Dermis microvascular lymphatic vessel endothelial cell (primary cell): ENCODE measurements around the gene DLL3. TPM values are rescaled to one million over a fixed set of nuclear protein-coding genes. Genes with fewer than 3 reads are reported as not detected.
A peak's percentile ranks its signal among the peaks of the same experiment; 100 is the strongest.

Experiments
- DNase-seq, 2 donors: peaks; one replicate each; pipeline versions ENCODE4 v3.0.0 to v3.0.0-alpha.2; 2010; ENCODE audit warnings: low read depth in 2 of 2
- total RNA-seq: library from RNA; depleted of rRNA; stranded (reverse); fragments of >200 nt; gene quantifications from 2 replicates; pipeline ENCODE4 v1.2.1, GENCODE V29; 2014

Gene DLL3
- total RNA-seq, 1 donor from 2014 or later = 0.39 TPM

DNA sequence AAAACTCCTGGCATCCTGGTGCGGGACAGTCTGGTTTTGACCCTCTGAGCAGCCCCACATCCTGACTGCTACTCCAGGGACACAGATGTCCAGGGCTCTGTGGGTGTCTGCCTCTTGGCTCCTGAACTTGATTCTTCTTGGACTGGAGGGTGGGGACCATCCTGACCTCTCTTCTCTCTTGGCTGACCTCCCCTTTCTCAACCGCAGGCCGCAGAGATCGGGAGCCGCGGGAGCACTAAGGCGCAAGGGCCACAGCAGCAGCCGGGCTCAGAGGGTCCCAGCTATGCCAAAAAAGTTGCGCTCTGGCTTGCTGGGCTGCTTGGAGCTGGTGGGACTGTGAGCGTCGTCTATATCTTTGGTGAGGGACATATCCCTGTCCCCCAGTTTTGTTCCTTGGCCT lies 17.1 kb upstream of the DLL3 start:
- DNase-seq = no peak

DNA sequence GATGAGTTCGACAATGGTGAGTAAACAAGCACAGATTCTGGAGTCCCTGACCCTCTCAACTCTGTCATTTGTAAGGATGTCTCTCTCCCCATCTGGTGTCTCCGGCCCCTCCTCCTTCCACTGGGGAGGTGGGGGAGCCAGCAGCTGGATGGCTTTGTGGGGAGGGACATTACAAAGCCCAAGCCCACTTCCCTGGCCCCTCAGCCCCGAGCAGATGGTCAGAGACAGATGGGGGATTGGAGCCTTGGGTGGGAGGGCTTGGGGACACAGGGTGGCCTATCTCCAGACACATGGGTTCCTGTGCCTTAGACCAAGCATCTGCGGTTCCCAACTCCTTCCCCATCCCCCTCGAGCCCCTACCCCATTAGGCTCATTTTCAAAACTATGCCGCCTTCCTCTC lies 15.6 kb upstream of the DLL3 start:
- no peak for DNase-seq

DNA sequence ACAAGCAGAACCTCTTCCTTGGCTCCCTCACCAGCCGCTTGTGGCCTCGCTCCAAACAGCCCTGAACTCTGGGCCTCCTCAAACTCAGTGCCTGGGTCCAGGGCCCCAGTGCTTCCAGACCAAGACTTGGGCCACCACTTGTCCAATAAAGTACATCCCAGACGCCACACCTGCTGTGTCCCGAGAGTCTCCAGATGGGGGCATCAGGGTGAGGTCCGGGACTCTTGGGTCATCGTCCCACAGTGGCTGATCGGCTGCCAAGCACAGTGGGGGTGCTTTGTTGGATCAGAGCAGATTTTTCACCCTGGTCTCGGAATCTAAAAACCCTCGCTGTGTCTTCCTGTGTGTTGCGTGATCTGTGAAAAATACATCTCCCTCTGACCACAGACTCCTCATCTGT lies 9.0 kb upstream of the DLL3 start:
- no peak for DNase-seq

DNA sequence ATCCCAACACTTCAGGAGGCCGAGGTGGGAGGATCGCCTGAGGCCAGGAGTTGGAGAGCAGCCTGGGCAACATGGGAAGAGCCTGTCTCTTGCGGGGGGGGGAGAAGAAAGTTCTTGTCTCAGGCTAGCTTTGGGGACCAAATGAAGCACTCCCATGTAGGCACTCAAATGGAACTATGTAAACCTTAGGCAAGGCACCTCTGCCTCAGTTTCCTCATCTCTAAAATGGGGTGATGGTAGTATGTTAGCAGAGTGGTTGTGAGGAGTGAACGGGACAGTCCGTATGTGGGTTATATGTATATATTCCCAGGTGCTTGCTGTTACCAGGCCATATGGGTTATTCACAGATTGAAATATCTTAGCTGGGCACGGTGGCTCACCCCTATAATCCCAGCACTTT lies 6.5 kb upstream of the DLL3 start:
- no peak for DNase-seq

DNA sequence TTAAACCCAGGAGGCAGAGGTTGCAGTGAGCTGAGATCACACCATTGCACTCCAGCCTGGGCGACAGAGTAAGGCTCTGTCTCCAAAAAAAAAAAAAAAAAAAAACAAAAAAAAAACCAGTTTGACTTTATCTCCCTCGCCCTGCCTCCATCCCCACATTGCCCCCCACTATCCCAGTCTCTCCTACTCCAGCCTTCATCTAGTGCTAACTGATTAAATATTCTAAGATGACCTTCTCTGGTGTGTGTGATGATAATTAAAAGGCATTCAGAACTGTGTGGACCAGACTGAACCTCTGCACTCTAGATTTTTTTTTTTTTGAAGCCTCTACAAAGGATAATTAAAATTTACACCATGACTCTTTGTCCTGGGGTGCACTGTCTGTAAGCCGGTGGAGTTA lies 6.0 kb upstream of the DLL3 start:
- no peak for DNase-seq

DNA sequence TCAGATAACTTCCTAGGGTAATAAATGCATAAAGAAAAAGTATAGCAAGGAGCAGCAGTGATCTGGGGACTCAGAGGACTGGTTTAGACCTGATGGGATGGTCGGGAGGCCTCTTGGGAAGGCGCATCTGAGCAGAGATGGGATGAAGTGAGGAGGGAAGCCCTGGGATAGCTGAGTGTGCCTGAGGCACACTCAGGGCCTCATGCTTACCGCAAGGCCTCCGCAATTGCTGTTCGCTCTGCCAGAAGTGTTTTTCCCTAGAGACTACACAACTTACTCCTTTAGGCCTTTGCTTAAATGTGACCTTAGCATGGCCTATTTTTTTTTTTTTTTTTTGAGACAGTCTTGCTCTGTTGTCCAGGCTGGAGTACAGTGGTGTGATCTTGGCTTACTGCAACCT lies 4.1 kb upstream of the DLL3 start:
- DNase-seq = no peak

DNA sequence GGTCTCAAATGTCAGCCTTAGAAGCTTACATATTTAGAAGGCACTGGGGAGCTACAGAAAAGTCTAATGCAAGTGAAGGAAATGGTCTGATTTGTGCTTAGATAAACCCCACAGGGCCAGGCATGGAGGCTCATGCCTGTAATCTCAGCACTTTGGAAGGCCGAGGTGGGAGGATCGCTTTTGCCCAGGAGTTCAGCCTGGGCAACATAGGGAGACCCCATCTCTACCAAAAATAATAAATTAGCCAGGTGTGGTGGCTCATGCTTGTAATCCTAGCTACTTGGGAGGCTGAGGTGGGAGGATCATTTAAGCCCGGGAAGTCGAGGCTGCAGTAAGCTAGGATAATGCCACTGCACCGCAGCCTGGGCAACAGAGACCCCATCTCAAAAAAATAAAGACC lies 2.7 kb upstream of the DLL3 start:
- DNase-seq = no peak

DNA sequence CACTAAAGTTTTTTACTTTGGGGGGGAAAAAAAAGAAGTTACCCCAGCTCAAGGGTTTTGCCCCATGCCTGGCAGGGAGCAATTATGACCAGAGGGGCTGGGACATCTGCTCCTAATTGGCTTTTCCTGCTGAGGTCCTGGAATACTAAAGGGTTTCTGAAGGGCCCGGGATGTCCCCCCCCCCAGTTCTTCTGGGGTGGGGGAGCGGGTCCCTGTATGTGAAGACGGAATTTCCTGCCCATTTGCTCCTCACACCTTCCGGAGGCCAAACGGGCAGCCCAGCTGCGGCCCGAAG lies 1.1 kb upstream of the DLL3 start:
- no peak for DNase-seq

DNA sequence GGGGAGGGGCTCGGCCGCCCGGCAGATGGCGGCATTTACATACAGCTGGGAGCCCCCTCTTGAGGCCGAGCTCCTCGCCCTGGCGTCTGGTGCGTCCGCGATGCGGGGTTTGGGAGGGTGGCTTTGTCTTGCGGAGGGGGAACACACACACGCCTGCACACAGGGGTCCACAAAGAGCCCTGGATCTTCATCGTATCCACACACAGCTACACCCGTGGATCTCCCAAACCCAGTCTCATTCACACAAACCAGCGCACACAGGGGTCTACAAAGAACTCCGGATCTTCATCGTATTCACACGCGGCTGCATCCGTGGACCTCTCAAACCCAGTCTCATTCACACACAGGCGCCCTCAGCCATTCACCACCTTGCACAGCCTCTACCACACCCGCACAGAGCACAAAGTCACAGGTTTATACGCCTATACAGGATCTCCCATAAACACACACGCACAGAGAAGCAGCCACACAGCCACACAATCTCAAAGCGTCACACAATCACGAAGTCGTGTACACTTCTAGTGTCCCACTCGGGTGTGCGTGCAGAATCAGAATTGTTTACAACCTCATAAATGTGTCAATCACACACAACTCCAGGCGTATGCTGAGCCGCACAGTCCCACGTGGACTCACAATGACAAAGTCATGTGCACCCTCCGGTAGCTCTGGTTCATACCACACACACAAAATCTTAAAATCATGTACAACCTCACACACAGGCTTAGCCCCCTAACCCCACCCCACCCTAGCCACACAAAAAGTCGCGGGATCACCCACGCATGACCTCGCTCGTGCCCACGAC lies 550 bp upstream of the DLL3 start:
- DNase-seq = peak in 1 of 2 donors; percentile 60

DNA sequence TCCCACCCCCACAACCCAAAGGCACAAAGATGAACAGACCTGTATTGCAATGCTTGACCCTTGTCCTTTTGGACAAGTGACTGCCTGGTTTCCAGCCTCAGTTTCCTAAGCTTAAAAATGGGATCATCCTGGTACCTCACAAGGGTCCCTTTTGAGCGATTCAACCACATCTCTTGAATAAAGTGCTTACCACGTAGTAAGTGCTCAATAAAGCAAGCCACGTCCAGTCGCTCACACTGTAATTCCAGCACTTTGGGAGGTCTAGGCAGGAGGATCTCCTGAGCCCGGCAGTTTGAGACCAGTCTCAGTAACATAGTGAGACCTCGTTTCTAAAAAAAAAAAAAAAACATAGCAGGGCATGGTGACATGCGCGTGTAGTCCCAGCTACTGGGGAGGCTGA lies 1.2 kb downstream of the DLL3 start:
- DNase-seq = no peak

DNA sequence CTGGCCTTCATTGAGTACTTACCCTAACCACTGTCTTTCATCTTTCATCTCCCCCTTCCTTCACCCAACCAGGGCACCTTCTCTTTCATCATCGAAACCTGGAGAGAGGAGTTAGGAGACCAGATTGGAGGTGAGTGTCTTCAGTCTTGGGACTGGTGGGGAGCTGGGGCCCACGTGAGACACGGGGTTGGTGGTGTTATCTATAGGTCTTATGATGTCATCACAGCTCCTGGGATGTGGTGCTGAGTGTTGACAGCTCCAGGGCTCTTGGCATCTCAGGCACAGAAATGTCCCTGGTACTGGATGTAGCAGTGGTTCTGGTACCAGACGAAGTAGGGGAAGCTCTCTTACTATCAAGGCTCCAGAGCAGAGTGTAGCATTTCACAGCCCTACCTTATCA lies 1.8 kb downstream of the DLL3 start:
- DNase-seq = no peak

DNA sequence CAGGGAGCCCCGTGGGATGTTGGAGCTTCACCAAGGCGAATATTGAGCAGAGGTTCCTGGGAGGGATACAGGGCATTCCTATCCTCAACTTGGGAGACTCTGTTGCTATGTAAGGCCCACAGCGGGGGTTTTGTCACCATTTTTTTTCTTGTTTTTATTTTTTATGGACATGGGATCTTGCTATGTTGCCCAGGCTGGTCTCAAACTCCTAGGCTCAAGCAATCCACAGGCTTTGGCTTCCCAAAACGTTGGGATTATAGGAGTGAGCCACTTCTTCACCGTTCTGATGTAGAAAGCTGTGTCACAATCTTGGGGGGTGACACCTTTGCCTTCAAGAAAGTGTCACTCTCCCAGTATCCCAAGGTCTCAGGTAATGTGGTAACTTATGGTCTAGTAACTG lies 2.6 kb downstream of the DLL3 start:
- DNase-seq = no peak

DNA sequence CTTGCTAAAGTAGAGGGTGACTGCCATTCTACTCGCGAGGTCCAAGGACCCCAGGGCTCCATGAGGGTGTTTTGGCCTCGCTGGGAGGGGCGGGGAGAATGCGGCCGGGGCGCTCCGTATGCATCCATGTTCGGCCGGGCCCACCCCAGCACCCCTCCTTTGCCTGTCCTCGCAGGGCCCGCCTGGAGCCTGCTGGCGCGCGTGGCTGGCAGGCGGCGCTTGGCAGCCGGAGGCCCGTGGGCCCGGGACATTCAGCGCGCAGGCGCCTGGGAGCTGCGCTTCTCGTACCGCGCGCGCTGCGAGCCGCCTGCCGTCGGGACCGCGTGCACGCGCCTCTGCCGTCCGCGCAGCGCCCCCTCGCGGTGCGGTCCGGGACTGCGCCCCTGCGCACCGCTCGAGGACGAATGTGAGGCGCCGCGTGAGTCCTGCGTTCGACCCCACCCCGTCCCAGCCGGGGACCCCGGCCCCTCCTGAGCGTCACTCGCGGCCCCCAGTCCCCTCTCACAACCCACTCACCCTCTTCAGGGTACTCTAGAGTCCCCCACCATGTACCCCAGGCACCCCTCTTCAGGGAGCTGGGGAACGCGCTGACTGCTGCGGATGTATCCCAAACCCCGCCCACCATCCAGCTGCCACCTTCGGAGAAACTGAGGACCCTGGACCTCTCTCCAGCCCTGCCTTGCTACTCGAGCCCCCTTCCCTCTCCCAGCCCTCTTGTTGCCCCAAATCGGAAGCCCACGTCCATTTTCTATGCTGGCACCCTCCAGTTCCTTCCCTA lies 4.1 kb downstream of the DLL3 start:
- peak; percentile 54 to 83 for DNase-seq

DNA sequence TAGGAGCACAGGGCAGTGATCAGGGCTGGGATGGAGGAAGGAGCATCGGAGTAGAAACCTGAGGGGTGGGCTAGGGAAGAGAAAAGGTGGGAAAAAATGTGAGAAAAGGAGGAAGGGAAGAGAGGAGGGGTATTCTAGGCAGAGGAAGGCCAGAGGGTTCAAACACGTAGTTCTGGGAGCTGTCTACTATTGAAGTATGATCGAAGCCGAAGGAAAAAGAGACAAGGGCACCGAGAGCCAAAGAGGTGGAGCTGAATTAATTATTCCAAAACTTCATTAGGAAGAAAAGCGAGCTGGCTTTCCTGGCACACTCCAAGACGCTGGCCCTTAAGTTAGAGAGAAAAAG lies 7.8 kb downstream of the DLL3 start:
- no peak for DNase-seq

DNA sequence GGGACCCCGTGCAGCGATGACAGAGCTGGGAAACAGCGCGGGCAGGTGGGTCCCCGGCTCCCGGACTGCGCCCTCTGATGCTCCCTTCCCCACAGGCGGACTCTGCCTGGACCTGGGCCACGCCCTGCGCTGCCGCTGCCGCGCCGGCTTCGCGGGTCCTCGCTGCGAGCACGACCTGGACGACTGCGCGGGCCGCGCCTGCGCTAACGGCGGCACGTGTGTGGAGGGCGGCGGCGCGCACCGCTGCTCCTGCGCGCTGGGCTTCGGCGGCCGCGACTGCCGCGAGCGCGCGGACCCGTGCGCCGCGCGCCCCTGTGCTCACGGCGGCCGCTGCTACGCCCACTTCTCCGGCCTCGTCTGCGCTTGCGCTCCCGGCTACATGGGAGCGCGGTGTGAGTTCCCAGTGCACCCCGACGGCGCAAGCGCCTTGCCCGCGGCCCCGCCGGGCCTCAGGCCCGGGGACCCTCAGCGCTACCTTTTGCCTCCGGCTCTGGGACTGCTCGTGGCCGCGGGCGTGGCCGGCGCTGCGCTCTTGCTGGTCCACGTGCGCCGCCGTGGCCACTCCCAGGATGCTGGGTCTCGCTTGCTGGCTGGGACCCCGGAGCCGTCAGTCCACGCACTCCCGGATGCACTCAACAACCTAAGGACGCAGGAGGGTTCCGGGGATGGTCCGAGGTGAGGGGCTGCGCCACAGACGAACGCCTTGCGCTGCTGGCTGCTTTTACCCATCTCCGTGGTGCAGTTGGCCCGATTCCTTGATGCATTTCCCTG lies 8.4 kb downstream of the DLL3 start:
- peak; percentile 37 to 82 for DNase-seq

DNA sequence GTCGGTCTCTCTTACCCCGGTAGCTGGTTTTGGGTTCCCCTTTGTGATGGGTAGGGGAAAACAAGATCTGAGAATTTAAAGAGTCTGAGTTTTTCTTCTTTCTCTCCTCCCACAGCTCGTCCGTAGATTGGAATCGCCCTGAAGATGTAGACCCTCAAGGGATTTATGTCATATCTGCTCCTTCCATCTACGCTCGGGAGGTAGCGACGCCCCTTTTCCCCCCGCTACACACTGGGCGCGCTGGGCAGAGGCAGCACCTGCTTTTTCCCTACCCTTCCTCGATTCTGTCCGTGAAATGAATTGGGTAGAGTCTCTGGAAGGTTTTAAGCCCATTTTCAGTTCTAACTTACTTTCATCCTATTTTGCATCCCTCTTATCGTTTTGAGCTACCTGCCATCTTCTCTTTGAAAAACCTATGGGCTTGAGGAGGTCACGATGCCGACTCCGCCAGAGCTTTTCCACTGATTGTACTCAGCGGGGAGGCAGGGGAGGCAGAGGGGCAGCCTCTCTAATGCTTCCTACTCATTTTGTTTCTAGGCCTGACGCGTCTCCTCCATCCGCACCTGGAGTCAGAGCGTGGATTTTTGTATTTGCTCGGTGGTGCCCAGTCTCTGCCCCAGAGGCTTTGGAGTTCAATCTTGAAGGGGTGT lies 9.1 kb downstream of the DLL3 start:
- DNase-seq = no peak

DNA sequence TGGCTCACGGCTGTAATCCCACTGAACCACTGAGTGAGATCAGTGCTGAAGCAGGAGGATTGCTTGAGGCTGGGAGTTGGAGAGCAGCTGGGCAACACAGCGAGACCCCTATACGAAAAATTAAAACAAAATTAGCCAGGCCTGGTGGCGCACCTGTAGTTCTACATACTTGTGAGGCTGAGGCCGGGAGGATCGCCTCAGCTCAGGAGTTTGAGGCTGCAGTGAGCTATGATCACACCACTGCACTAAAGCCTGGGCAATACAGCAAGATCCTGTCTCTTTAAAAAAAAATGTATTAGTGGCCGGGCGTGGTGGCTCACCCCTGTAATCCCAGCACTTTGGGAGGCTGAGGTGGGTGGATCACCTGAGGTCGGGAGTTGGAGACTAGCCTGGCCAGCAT lies 9.9 kb downstream of the DLL3 start:
- DNase-seq = no peak

DNA sequence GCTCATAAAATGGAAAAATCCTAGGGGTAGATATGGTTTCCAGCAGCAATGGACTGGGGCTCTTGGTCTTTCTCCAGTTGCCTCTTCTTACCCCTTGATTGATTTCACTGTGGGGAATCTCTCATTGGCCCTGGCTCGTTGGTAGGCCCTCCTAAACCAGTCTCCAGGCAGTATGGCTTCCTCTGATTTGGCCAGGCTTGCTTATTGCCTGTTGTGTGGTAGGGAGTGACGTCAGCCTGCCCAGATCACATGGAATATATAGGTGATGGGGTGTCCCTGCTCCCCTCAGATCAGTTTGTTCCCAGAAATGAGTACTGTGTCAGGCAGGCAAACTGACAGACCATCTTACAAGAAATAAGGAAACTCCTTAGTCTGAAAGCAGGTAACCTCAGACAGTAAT lies 10.5 kb downstream of the DLL3 start:
- no peak for DNase-seq

DNA sequence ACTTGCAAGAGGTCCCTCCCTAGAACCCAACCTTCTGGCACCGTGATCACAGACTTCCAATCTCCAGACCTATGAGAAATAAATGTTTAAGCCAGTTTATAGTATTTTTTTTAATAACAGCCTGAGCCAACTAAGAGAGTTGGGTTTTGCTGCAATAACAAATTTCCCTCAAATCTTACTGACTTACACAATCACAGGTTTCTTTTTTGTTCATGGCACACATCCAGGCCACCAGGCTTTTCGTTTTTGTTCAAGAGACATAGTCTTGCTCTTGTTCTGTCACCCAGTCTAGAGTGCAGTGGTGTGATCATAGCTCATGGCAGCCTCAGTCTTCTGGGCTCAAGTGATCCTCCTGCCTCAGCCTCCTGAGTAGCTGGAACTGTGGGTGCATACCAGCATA lies 14.2 kb downstream of the DLL3 start:
- no peak for DNase-seq

DNA sequence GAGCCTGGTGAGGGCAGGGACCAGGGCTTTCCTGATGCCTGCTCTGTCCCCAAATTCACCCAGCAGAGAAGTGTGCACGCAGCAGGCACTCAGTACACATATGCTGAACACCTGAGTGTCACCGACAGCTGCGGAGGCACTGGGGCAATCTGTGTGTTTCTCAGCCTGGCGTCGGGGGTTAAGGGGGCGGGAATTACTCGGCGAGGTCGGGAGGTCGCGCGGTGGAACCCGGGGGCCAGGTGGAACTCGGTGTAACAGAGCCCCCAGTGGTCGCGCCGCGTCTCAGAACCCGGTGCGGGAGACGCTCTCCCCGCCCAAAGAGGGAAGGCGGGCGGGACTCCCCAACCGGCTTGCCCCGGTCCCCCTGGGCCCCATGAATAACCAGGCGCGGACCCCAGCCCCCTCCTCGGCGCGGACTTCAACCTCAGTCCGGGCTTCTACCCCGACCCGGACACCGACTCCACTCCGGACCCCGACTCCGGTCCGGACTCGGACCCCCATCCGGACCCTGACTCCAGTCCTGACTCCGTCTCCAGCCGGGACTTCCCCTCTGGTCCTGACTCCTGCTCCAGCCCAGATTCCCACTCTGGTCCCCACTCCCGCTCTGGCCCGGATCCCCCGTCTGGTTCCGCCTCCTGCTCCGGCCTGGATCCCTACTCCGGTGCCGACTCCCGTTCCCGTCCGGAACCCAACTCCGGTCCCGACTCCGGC lies 16.2 kb downstream of the DLL3 start, which contains the start of gene SELENOV:
Gene SELENOV, plus strand, starts transcription at position 300 of the 711 bp plus-strand sequence. Its CDS starts 74 bp downstream, at position 374.
- no peak for DNase-seq

DNA sequence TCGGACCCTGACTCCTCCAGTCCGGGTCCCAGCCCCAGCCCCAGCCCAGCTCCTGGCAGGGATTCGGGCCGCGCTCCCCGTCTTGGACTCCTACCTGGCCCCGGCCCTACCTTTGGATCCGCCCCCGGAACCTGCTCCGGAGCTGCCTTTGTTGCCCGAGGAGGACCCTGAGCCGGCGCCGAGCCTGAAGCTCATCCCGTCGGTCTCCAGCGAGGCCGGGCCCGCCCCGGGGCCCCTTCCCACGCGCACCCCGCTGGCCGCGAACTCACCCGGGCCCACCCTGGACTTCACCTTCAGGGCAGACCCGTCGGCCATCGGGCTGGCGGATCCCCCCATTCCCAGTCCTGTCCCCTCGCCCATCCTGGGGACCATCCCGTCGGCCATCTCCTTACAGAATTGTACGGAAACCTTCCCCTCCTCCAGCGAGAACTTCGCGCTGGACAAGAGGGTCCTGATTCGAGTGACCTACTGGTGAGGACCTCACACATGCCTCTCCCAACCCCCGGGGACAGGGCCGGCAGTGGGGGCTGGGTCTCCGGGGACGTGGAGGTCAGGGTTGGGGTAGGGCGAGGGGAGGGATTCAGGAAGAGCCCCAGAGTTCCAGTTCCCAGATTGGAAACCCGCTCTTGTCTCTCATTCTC lies 16.9 kb downstream of the DLL3 start:
- no peak for DNase-seq
